Stimulated activated CD8-positive, alpha-beta memory T cell treated with anti-CD3 and anti-CD28 coated beads, Interleukin-12 subunit alpha, Interleukin-12 subunit beta, amount 100 ng/mL, for 4 hours (primary cell): Measurements from ENCODE around the gene CPA5.

Experiments used
- DNase-seq: peaks from one replicate; pipeline ENCODE4 v3.0.0-alpha.2; 2020; ENCODE audit warnings: low read depth

Gene CPA5

GRCh38 chr7:130379532-130379920 is 34.9 kb downstream of the CPA5 start:
- no peak for DNase-seq

- no peak for DNase-seq
Measured at GRCh38 chr7:130379921-130380860, 35.6 kb downstream of the CPA5 start, which contains the start of gene CPA1. Gene CPA1, plus strand, starts transcription at chr7:130380494. Its CDS starts 27 bp downstream, at chr7:130380521.

GRCh38 chr7:130380861-130381455 is 36.3 kb downstream of the CPA5 start:
- DNase-seq = no peak

GRCh38 chr7:130381468-130382312 is 37.1 kb downstream of the CPA5 start:
- DNase-seq = no peak

GRCh38 chr7:130383187-130383980 is 38.8 kb downstream of the CPA5 start:
- no peak for DNase-seq

GRCh38 chr7:130384371-130384801 is 39.8 kb downstream of the CPA5 start:
- no peak for DNase-seq

GRCh38 chr7:130384841-130385599 is 40.4 kb downstream of the CPA5 start:
- DNase-seq = no peak

- DNase-seq = no peak
Measured at GRCh38 chr7:130385600-130386066, 41.0 kb downstream of the CPA5 start.

GRCh38 chr7:130386876-130387275 is 42.3 kb downstream of the CPA5 start:
- no peak for DNase-seq

- DNase-seq = no peak
Measured at GRCh38 chr7:130387306-130387627, 42.7 kb downstream of the CPA5 start.

- no peak for DNase-seq
Measured at GRCh38 chr7:130387628-130388403, 43.2 kb downstream of the CPA5 start.

- DNase-seq = no peak
Measured at GRCh38 chr7:130388671-130389070, 44.1 kb downstream of the CPA5 start.

GRCh38 chr7:130390486-130390885 is 45.9 kb downstream of the CPA5 start:
- DNase-seq = no peak

GRCh38 chr7:130393101-130393561 is 48.5 kb downstream of the CPA5 start:
- no peak for DNase-seq

- no peak for DNase-seq
Measured at GRCh38 chr7:130393841-130394411, 49.3 kb downstream of the CPA5 start.

GRCh38 chr7:130394421-130395195 is 50.0 kb downstream of the CPA5 start:
- no peak for DNase-seq

GRCh38 chr7:130395421-130395820 is 50.8 kb downstream of the CPA5 start:
- DNase-seq = no peak

GRCh38 chr7:130396109-130396508 is 51.5 kb downstream of the CPA5 start:
- DNase-seq = no peak
